Stimulated activated CD4-positive, alpha-beta T cell treated with anti-CD3 and anti-CD28 coated beads, Interleukin-4, amount 100 ng/mL, for 4 hours (primary cell): ENCODE results near the gene NR5A2.

Experiments used
- DNase-seq, 2 experiments: peaks; one replicate each; pipeline ENCODE4 v3.0.0-alpha.2; 2020

Gene NR5A2

GRCh38 chr1:200036619-200037270 is 9.2 kb downstream of the NR5A2 start:
- DNase-seq: no peak

- no peak for DNase-seq
Measured at GRCh38 chr1:200037501-200037900, 10.0 kb downstream of the NR5A2 start.

- DNase-seq: no peak
Measured at GRCh38 chr1:200037904-200038303, 10.4 kb downstream of the NR5A2 start.

GRCh38 chr1:200038325-200038980 is 10.9 kb downstream of the NR5A2 start:
- no peak for DNase-seq

- DNase-seq: no peak
Measured at GRCh38 chr1:200038981-200039848, 11.7 kb downstream of the NR5A2 start.

- DNase-seq: no peak
Measured at GRCh38 chr1:200039849-200040474, 12.5 kb downstream of the NR5A2 start.

- DNase-seq: no peak
Measured at GRCh38 chr1:200040481-200041138, 13.1 kb downstream of the NR5A2 start.

- no peak for DNase-seq
Measured at GRCh38 chr1:200041337-200042118, 14.0 kb downstream of the NR5A2 start.

GRCh38 chr1:200042119-200042551 is 14.6 kb downstream of the NR5A2 start:
- no peak for DNase-seq

GRCh38 chr1:200042552-200043335 is 15.2 kb downstream of the NR5A2 start:
- no peak for DNase-seq

GRCh38 chr1:200043336-200043668 is 15.8 kb downstream of the NR5A2 start:
- DNase-seq: no peak

GRCh38 chr1:200046115-200046514 is 18.6 kb downstream of the NR5A2 start:
- DNase-seq: no peak

- no peak for DNase-seq
Measured at GRCh38 chr1:200048244-200048643, 20.7 kb downstream of the NR5A2 start.

- no peak for DNase-seq
Measured at GRCh38 chr1:200049810-200050209, 22.3 kb downstream of the NR5A2 start.

GRCh38 chr1:200051620-200052019 is 24.1 kb downstream of the NR5A2 start:
- no peak for DNase-seq

GRCh38 chr1:200053091-200053490 is 25.6 kb downstream of the NR5A2 start:
- DNase-seq: no peak

- DNase-seq: no peak
Measured at GRCh38 chr1:200053646-200054045, 26.1 kb downstream of the NR5A2 start.

- no peak for DNase-seq
Measured at GRCh38 chr1:200058341-200058740, 30.8 kb downstream of the NR5A2 start.

- no peak for DNase-seq
Measured at GRCh38 chr1:200062143-200062542, 34.6 kb downstream of the NR5A2 start.

- DNase-seq: no peak
Measured at GRCh38 chr1:200072636-200073285, 45.3 kb downstream of the NR5A2 start.

GRCh38 chr1:200073286-200073637 is 45.8 kb downstream of the NR5A2 start:
- DNase-seq: no peak
